WTC11 (cell line): ENCODE data around the gene SP140. TPM values are rescaled to one million over a fixed set of nuclear protein-coding genes. Genes with fewer than 3 reads are reported as not detected.

Experiments
- ATAC-seq: fragments of 200-7000 bp; cut with Tn5 transposase; 2 replicates; pipeline ENCODE4 v1.10.0; 2021; ENCODE audit warnings: mild to moderate bottlenecking, moderate library complexity
- CTCF ChIA-PET: fragments of 300-600 bp; sonication (Branson Sonifier 250); formaldehyde crosslinking; loops from one replicate; lab custom pipeline; 2021; ENCODE audit warnings: antibody characterized with exemption; lab: Charles Lee
- POLR2A ChIA-PET: fragments of 350-600 bp; sonication (Branson Sonifier 250); formaldehyde crosslinking; loops from one replicate; lab custom pipeline; 2021; ENCODE audit warnings: antibody characterized with exemption; lab: Charles Lee
- DNase-seq: peaks from one replicate; pipeline ENCODE4 v3.0.0; 2021; ENCODE audit warnings: low spot score
- H3K27ac Mint-ChIP-seq: 2 replicates; pipeline ENCODE4 v1.8.0; 2021; ENCODE audit warnings: mixed read lengths
- H3K27me3 Mint-ChIP-seq: 2 replicates; pipeline ENCODE4 v1.8.0; 2021; ENCODE audit warnings: low read depth, mild to moderate bottlenecking, moderate library complexity, mixed read lengths
- H3K36me3 Mint-ChIP-seq: 2 replicates; pipeline ENCODE4 v1.8.0; 2021; ENCODE audit warnings: mixed read lengths
- H3K4me1 Mint-ChIP-seq: 2 replicates; pipeline ENCODE4 v1.8.0; 2022; ENCODE audit warnings: mixed read lengths
- H3K4me3 Mint-ChIP-seq: 2 replicates; pipeline ENCODE4 v1.8.0; 2021; ENCODE audit warnings: mild to moderate bottlenecking, moderate library complexity, mixed read lengths
- H3K9me3 Mint-ChIP-seq: 2 replicates; pipeline ENCODE4 v1.8.0; 2021; ENCODE audit warnings: mixed read lengths
- ATF1 ChIP-seq: sonication (generic); formaldehyde crosslinking; IDR thresholded peaks from 2 replicates; pipeline ENCODE4 v1.8.1; 2023; ENCODE audit warnings: mild to moderate bottlenecking, moderate library complexity, missing genetic modification reagents
- CBFB ChIP-seq: sonication (generic); formaldehyde crosslinking; IDR thresholded peaks from 2 replicates; pipeline ENCODE4 v1.8.1; 2022; ENCODE audit warnings: mild to moderate bottlenecking, low read depth, missing genetic modification reagents
- CREB1 ChIP-seq: sonication (generic); formaldehyde crosslinking; IDR thresholded peaks from 2 replicates; pipeline ENCODE4 v1.8.0; 2023; ENCODE audit warnings: mild to moderate bottlenecking, missing genetic modification reagents
- CREM ChIP-seq: sonication (generic); formaldehyde crosslinking; IDR thresholded peaks from 2 replicates; pipeline ENCODE4 v1.8.1; 2022; ENCODE audit warnings: mild to moderate bottlenecking, missing genetic modification reagents, moderate library complexity
- ETV6 ChIP-seq: sonication (generic); formaldehyde crosslinking; IDR thresholded peaks from 2 replicates; pipeline ENCODE4 v1.8.1; 2022; ENCODE audit warnings: mild to moderate bottlenecking, missing genetic modification reagents
- GRHL2 ChIP-seq: fragments of 250-450 bp; sonication (Bioruptor Pico); IDR thresholded peaks from 2 replicates; pipeline ENCODE4 v1.8.0; 2022; ENCODE audit warnings: mild to moderate bottlenecking, moderate library complexity; ENCODE audit not compliant: insufficient replicate concordance, severe bottlenecking
- KAT7 ChIP-seq: sonication (generic); formaldehyde crosslinking; IDR thresholded peaks from 2 replicates; pipeline ENCODE4 v1.8.1; 2023; ENCODE audit warnings: missing genetic modification reagents, mild to moderate bottlenecking, borderline replicate concordance
- NFE2L1 ChIP-seq: sonication (generic); formaldehyde crosslinking; IDR thresholded peaks from 2 replicates; pipeline ENCODE4 v1.8.1; 2023; ENCODE audit warnings: missing genetic modification reagents
- NFYB ChIP-seq: sonication (generic); formaldehyde crosslinking; conservative IDR thresholded peaks from 2 replicates; pipeline ENCODE4 v1.8.0; 2022; ENCODE audit warnings: low read depth, missing genetic modification reagents
- NR2C2 ChIP-seq: sonication (generic); formaldehyde crosslinking; IDR thresholded peaks from 2 replicates; pipeline ENCODE4 v1.8.0; 2022; ENCODE audit warnings: mild to moderate bottlenecking, missing genetic modification reagents
- PRRX2 ChIP-seq: fragments of 250-450 bp; sonication (Bioruptor Pico); IDR thresholded peaks from 2 replicates; pipeline ENCODE4 v1.8.0; 2021; ENCODE audit warnings: mild to moderate bottlenecking
- SMAD3 ChIP-seq: sonication (generic); formaldehyde crosslinking; IDR thresholded peaks from 2 replicates; pipeline ENCODE4 v1.8.0; 2022; ENCODE audit warnings: missing genetic modification reagents, mild to moderate bottlenecking, borderline replicate concordance
- SP1 ChIP-seq: sonication (generic); formaldehyde crosslinking; conservative IDR thresholded peaks from 2 replicates; pipeline ENCODE4 v1.8.1; 2022; ENCODE audit warnings: missing genetic modification reagents
- TCF7 ChIP-seq: sonication (generic); formaldehyde crosslinking; IDR thresholded peaks from 2 replicates; pipeline ENCODE4 v1.8.0; 2022; ENCODE audit warnings: mild to moderate bottlenecking, low read depth, missing genetic modification reagents, moderate library complexity
- ZNF121 ChIP-seq: sonication (generic); formaldehyde crosslinking; IDR thresholded peaks from 2 replicates; pipeline ENCODE4 v1.8.0; 2023; ENCODE audit warnings: missing genetic modification reagents
- total RNA-seq: library from RNA; stranded (reverse); gene quantifications from 3 replicates; pipeline ENCODE4 v1.2.3, GENCODE V29; 2021
- TF ChIP-seq, protein P1 (sequence below): sonication (generic); formaldehyde crosslinking; IDR thresholded peaks from 2 replicates; pipeline ENCODE4 v1.8.1; 2022; ENCODE audit warnings: mild to moderate bottlenecking, missing genetic modification reagents, moderate library complexity, borderline replicate concordance
- TF ChIP-seq, protein P2 (sequence below): sonication (generic); formaldehyde crosslinking; conservative IDR thresholded peaks from 2 replicates; pipeline ENCODE4 v1.8.1; 2023; ENCODE audit warnings: mild to moderate bottlenecking, low read depth, missing genetic modification reagents, moderate library complexity
- TF ChIP-seq, protein P3 (sequence below): sonication (generic); formaldehyde crosslinking; IDR thresholded peaks from 2 replicates; pipeline ENCODE4 v1.8.1; 2022; ENCODE audit warnings: low read depth, missing genetic modification reagents, borderline replicate concordance
- TF ChIP-seq, protein P4 (sequence below): sonication (generic); formaldehyde crosslinking; IDR thresholded peaks from 2 replicates; pipeline ENCODE4 v1.8.1; 2022; ENCODE audit warnings: mild to moderate bottlenecking, moderate library complexity, missing genetic modification reagents
- TF ChIP-seq, protein P5 (sequence below): sonication (generic); formaldehyde crosslinking; IDR thresholded peaks from 2 replicates; pipeline ENCODE4 v1.8.1; 2022; ENCODE audit warnings: low read depth, mild to moderate bottlenecking, moderate library complexity, missing genetic modification reagents, borderline replicate concordance

The SP140 gene
- total RNA-seq, 1 experiment from 2014 or later, result 0.66 TPM

DNA sequence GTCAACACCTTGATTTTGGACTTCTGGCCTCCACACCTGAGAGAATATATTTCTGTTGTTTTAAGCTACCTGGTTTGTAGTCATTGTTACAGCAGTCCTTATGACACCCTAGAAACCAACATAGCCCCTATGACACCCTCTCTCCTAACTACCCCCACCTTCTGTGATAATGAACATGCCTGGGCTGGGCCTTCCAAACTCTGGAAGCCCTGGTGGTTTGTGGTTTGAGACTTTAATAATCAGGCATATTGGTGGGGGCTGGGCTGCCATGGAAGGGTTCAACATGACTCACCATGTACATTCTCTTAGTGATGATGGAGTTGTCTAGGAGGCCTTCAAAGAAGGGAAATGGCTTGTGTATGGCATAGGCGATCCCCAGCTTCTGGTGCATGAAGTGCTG lies 9.0 kb upstream of the SP140 start:
- Mint-ChIP-seq H3K4me1 (peaks cover 17% of the 10 kb centered on the region), H3K4me3 (no peak overlapping the region), H3K27ac (no peak overlapping the region), H3K9me3 (no peaks in the 10 kb centered on the region), H3K36me3 (no peaks in the 10 kb centered on the region), H3K27me3 (no peaks in the 10 kb centered on the region)
- POLR2A ChIA-PET, result no interaction called here
- CTCF ChIA-PET, result interaction anchor here (0.9 kb wide), 1 partner anchor 149 kb away, joined by 4 read pairs; no protein-coding TSS in a partner anchor
- no peak for ATAC-seq
- DNase-seq, result no peak
- no peak for TF ChIP-seq TCF7 (CRISPR knock-in tag)

DNA sequence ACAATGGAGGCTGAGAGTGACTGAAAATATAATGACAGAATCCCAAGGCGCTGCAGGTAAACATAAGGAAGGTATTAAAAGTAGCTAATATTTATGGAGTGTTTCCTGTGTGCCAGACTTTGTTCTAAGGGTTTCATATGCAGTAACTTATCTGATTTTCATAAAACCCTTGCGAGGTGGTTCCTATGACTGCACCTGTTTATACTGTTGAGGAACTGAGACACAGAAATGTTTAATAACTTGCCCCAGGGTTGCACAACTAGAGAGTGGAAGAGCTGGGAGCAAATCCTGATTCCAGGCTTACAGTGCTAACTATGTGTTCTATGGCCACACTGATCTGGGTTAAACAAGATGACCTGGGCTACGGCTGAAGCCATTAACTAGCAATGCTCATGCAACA lies 8.1 kb upstream of the SP140 start:
- Mint-ChIP-seq H3K4me3 (no peak overlapping the region), H3K36me3 (no peaks in the 10 kb centered on the region), H3K4me1 (peaks cover 17% of the 10 kb centered on the region), H3K27ac (no peak overlapping the region), H3K27me3 (no peaks in the 10 kb centered on the region), H3K9me3 (no peaks in the 10 kb centered on the region)
- ATAC-seq (no peak), DNase-seq (no peak)
- TF ChIP-seq KAT7 (CRISPR knock-in tag), result no peak
- no peak for TF ChIP-seq GRHL2 (CRISPR knock-in tag)
- TF ChIP-seq ATF1, result no peak
- TF ChIP-seq, protein P1, sequence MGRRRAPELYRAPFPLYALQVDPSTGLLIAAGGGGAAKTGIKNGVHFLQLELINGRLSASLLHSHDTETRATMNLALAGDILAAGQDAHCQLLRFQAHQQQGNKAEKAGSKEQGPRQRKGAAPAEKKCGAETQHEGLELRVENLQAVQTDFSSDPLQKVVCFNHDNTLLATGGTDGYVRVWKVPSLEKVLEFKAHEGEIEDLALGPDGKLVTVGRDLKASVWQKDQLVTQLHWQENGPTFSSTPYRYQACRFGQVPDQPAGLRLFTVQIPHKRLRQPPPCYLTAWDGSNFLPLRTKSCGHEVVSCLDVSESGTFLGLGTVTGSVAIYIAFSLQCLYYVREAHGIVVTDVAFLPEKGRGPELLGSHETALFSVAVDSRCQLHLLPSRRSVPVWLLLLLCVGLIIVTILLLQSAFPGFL (CRISPR knock-in tag), result no peak
- no peak for TF ChIP-seq SMAD3
- TF ChIP-seq, protein P2, sequence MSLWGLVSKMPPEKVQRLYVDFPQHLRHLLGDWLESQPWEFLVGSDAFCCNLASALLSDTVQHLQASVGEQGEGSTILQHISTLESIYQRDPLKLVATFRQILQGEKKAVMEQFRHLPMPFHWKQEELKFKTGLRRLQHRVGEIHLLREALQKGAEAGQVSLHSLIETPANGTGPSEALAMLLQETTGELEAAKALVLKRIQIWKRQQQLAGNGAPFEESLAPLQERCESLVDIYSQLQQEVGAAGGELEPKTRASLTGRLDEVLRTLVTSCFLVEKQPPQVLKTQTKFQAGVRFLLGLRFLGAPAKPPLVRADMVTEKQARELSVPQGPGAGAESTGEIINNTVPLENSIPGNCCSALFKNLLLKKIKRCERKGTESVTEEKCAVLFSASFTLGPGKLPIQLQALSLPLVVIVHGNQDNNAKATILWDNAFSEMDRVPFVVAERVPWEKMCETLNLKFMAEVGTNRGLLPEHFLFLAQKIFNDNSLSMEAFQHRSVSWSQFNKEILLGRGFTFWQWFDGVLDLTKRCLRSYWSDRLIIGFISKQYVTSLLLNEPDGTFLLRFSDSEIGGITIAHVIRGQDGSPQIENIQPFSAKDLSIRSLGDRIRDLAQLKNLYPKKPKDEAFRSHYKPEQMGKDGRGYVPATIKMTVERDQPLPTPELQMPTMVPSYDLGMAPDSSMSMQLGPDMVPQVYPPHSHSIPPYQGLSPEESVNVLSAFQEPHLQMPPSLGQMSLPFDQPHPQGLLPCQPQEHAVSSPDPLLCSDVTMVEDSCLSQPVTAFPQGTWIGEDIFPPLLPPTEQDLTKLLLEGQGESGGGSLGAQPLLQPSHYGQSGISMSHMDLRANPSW (CRISPR knock-in tag), result no peak
- TF ChIP-seq, protein P3, sequence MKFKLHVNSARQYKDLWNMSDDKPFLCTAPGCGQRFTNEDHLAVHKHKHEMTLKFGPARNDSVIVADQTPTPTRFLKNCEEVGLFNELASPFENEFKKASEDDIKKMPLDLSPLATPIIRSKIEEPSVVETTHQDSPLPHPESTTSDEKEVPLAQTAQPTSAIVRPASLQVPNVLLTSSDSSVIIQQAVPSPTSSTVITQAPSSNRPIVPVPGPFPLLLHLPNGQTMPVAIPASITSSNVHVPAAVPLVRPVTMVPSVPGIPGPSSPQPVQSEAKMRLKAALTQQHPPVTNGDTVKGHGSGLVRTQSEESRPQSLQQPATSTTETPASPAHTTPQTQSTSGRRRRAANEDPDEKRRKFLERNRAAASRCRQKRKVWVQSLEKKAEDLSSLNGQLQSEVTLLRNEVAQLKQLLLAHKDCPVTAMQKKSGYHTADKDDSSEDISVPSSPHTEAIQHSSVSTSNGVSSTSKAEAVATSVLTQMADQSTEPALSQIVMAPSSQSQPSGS, result no peak
- TF ChIP-seq CREM (CRISPR knock-in tag), result no peak
- no peak for TF ChIP-seq CBFB
- TF ChIP-seq NR2C2 (CRISPR knock-in tag), result no peak
- ChIA-PET CTCF (interaction anchor here (0.9 kb wide), 1 partner anchor 150 kb away, joined by 4 read pairs; no protein-coding TSS in a partner anchor), POLR2A (no interaction called here)

DNA sequence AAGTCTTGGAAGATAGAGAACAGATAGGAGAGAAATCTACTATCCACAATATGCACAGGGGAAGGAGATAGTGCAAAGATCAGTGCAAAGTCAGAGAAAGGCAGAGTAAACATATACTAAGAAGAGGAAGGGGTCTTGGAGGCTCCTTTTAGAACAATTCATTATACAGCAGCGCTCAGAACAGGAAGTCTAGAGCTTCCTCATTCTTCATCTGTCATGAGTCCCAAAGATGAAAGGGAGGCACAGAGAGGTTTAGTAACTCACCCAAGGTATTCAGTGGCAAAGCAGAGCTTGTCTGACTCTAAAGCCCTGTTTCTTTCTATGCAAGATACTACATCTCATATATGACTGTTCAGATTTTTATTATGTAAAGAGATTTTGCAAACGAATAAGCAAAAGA lies 7.1 kb upstream of the SP140 start:
- no peaks in the 10 kb centered on the region for H3K36me3 Mint-ChIP-seq
- ATAC-seq, result no peak

More for the DNA sequence above, 7.1 kb upstream of the SP140 start:
- ChIA-PET POLR2A (no interaction called here), CTCF (no interaction called here)
- TF ChIP-seq ETV6, result no peak
- TF ChIP-seq, protein P4, sequence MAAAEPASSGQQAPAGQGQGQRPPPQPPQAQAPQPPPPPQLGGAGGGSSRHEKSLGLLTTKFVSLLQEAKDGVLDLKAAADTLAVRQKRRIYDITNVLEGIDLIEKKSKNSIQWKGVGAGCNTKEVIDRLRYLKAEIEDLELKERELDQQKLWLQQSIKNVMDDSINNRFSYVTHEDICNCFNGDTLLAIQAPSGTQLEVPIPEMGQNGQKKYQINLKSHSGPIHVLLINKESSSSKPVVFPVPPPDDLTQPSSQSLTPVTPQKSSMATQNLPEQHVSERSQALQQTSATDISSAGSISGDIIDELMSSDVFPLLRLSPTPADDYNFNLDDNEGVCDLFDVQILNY (CRISPR knock-in tag), result no peak
- no peak for TF ChIP-seq NFE2L1
- no peak for TF ChIP-seq ATF1
- no peak for TF ChIP-seq ZNF121 (CRISPR knock-in tag)
- TF ChIP-seq SP1 (CRISPR knock-in tag), result no peak
- TF ChIP-seq NFYB (CRISPR knock-in tag), result no peak
- no peak for TF ChIP-seq CREB1 (CRISPR knock-in tag)
- TF ChIP-seq, protein P5, sequence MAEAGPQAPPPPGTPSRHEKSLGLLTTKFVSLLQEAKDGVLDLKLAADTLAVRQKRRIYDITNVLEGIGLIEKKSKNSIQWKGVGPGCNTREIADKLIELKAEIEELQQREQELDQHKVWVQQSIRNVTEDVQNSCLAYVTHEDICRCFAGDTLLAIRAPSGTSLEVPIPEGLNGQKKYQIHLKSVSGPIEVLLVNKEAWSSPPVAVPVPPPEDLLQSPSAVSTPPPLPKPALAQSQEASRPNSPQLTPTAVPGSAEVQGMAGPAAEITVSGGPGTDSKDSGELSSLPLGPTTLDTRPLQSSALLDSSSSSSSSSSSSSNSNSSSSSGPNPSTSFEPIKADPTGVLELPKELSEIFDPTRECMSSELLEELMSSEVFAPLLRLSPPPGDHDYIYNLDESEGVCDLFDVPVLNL (CRISPR knock-in tag), result no peak
- TF ChIP-seq, protein P2 (CRISPR knock-in tag), result no peak
- TF ChIP-seq PRRX2, result no peak
- no peaks in the 10 kb centered on the region for H3K27me3 Mint-ChIP-seq
- DNase-seq, result no peak
- peaks cover 17% of the 10 kb centered on the region for H3K4me1 Mint-ChIP-seq
- no peak overlapping the region for H3K4me3 Mint-ChIP-seq
- no peaks in the 10 kb centered on the region for H3K9me3 Mint-ChIP-seq
- no peak overlapping the region for H3K27ac Mint-ChIP-seq
